Neural progenitor cell (in vitro differentiated cells): ENCODE measurements around the gene ELL.

ENCODE experiments used
- CTCF ChIP-seq: fragments of 200-600 bp; sonication (generic); IDR thresholded peaks from 2 replicates; pipeline ENCODE4 v1.5.1; 2017; ENCODE audit warnings: antibody characterized with exemption, mild to moderate bottlenecking
- EZH2 ChIP-seq: fragments of 200-600 bp; sonication (generic); IDR thresholded peaks from 2 replicates; pipeline ENCODE4 v1.6.1; 2017; ENCODE audit warnings: antibody characterized with exemption, mild to moderate bottlenecking, moderate library complexity
- EZH2phosphoT487 ChIP-seq: fragments of 200-600 bp; sonication (generic); IDR thresholded peaks from 2 replicates; pipeline ENCODE4 v1.6.1; 2017; ENCODE audit warnings: antibody characterized with exemption

GRCh38 chr19:18414504-18415177 is 107.2 kb downstream of the ELL start:
- TF ChIP-seq CTCF (no peak), EZH2 (no peak), EZH2phosphoT487 (no peak)
